GM18507 (cell line): ENCODE data around the gene GLS.
A peak's percentile ranks its signal among the peaks of the same experiment; 100 is the strongest.
"Not testable (repeated sequence)": the region's sequence is repeated elsewhere in the genome, so short reads cannot be mapped to it uniquely, and the experiment has no call there.

Source experiments
- DNase-seq: peaks from one replicate; pipeline ENCODE4 v3.0.0; 2011; ENCODE audit warnings: low read depth; ENCODE audit not compliant: insufficient read length; ENCODE audit errors: extremely low spot score
- FAIRE-seq: peaks from 2 replicates; lab custom pipeline; 2011; peaks lifted over from hg19 to GRCh38; lab: Jason Lieb, UNC

Gene GLS

GRCh38 chr2:190961117-190961516, 80.5 kb downstream of the GLS start:
- FAIRE-seq, DNase-seq: not testable (repeated sequence)

- DNase-seq (no peak), FAIRE-seq (peak; percentile 26)
These were observed 81.4 kb downstream of the GLS start for GRCh38 chr2:190961918-190962487.

- DNase-seq = no peak
- FAIRE-seq = peak; percentile 9
These were observed 82.5 kb downstream of the GLS start for GRCh38 chr2:190963088-190963487.

GRCh38 chr2:190964170-190964795, 83.7 kb downstream of the GLS start:
- no peak for DNase-seq
- FAIRE-seq = peak; percentile 63

- no peak for DNase-seq
- FAIRE-seq = no peak
These were observed 85.1 kb downstream of the GLS start for GRCh38 chr2:190965580-190966222.

GRCh38 chr2:190968522-190968921, 87.9 kb downstream of the GLS start:
- no peak for FAIRE-seq
- DNase-seq = no peak

GRCh38 chr2:190970160-190970559, 89.5 kb downstream of the GLS start:
- FAIRE-seq = peak; percentile 35
- no peak for DNase-seq

GRCh38 chr2:190970873-190971506, 90.4 kb downstream of the GLS start:
- no peak for FAIRE-seq
- no peak for DNase-seq

- DNase-seq = no peak
- FAIRE-seq = no peak
These were observed 91.6 kb downstream of the GLS start for GRCh38 chr2:190972213-190972612.

- no peak for FAIRE-seq
These were observed 92.2 kb downstream of the GLS start for GRCh38 chr2:190972846-190973245.

GRCh38 chr2:190973262-190973661, 92.6 kb downstream of the GLS start:
- no peak for DNase-seq
- no peak for FAIRE-seq

More at GRCh38 chr2:190972846-190973245, 92.2 kb downstream of the GLS start:
- DNase-seq = no peak

- FAIRE-seq (no peak), DNase-seq (no peak)
These were observed 93.4 kb downstream of the GLS start for GRCh38 chr2:190973726-190974628.

- FAIRE-seq (no peak), DNase-seq (no peak)
These were observed 94.2 kb downstream of the GLS start for GRCh38 chr2:190974629-190975361.

- DNase-seq (no peak), FAIRE-seq (no peak)
These were observed 95.9 kb downstream of the GLS start for GRCh38 chr2:190976521-190976920.

GRCh38 chr2:190977505-190977904, 96.9 kb downstream of the GLS start:
- FAIRE-seq = no peak
- DNase-seq = no peak

GRCh38 chr2:190978389-190979053, 97.9 kb downstream of the GLS start:
- FAIRE-seq (no peak), DNase-seq (no peak)

- FAIRE-seq (no peak), DNase-seq (no peak)
These were observed 99.4 kb downstream of the GLS start for GRCh38 chr2:190979906-190980629.
